Measurements from ENCODE around the gene CPNE7. TPM values are rescaled to one million over a fixed set of nuclear protein-coding genes. Genes with fewer than 3 reads are reported as not detected.

Gene CPNE7
- total and polyA plus RNA-seq, 7 donors = 0.41 to 3.3 (median 0.71) TPM; not detected in 4

DNA sequence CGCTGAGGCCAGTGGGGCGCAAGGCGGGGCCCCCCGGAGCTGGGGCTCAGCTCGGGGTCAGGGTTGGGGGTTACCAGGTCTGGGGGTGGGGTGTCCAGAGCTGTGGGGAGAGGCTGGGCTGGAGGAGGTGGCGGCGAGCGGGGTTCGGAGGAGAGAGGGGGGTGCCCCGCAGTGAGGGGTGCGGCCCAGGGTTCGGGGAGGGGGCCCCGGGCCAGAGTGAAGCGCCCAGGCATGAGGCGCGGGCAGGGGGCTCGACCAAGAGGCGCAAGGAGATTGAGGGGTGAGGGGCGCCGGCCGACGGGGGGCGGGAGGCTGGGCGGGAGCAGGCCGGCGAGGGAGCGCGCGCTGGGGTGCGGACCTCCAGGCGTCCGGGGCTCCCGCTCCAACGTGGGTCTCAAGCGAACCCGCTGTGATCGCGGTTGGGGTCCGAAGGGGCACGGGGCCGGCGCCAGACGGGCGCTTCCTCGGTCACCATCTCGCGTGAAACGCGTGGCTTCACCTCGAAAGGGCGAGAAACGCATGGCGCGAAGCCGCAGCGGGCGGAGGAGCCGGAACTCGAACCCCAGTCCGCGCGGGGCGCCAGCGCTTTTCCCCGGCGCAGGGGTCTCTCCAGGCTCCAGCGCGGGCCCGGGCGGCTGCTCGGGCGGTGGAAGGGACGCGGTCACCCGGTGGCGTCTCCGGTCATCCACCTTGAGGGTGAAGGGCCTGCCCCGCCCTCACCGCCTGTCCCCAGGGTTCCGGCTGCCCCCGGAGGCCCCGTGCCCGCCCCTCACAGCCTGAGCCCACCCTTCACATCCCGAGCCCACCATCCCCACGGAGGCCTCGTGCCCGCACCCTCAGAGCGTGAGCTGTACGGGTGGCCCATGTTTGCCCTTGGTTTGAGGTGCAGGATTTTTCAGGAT lies 846 bp downstream of the CPNE7 start:
- TF ChIP-seq EP300 (IDR thresholded peaks at IDR 0.05) = no peak
- no peak for TF ChIP-seq POLR2AphosphoS5 (IDR thresholded peaks at IDR 0.05)
- TF ChIP-seq POLR2A (IDR thresholded peaks at IDR 0.05) = no peak
- TF ChIP-seq, protein P1, sequence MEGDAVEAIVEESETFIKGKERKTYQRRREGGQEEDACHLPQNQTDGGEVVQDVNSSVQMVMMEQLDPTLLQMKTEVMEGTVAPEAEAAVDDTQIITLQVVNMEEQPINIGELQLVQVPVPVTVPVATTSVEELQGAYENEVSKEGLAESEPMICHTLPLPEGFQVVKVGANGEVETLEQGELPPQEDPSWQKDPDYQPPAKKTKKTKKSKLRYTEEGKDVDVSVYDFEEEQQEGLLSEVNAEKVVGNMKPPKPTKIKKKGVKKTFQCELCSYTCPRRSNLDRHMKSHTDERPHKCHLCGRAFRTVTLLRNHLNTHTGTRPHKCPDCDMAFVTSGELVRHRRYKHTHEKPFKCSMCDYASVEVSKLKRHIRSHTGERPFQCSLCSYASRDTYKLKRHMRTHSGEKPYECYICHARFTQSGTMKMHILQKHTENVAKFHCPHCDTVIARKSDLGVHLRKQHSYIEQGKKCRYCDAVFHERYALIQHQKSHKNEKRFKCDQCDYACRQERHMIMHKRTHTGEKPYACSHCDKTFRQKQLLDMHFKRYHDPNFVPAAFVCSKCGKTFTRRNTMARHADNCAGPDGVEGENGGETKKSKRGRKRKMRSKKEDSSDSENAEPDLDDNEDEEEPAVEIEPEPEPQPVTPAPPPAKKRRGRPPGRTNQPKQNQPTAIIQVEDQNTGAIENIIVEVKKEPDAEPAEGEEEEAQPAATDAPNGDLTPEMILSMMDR (IDR thresholded peaks at IDR 0.05) = no peak
- 34 to 54% methylated on average over 89 of the region's 89 CpGs for WGBS, 2 donors
- peak overlapping the region in 1 of 4 donors; percentile 7 for H3K4me3 ChIP-seq
- no peak for DNase-seq
- peaks cover 30 to 61% (median 45%) of the 10 kb centered on the region in 3 donors for H3K27me3 ChIP-seq
- no peaks in the 10 kb centered on the region for H3K9me3 ChIP-seq
- H3K27ac ChIP-seq = no peak overlapping the region
- intact Hi-C loops (cut with DNase I) = no loop called here
- H3K4me1 ChIP-seq = peaks cover 5 to 26% (median 20%) of the 10 kb centered on the region in 4 donors
- H3K36me3 ChIP-seq = no peaks in the 10 kb centered on the region

GRCh38 chr16:89577055-89577759 lies 1.6 kb downstream of the CPNE7 start:
- Histone ChIP-seq H3K9me3 (no peaks in the 10 kb centered on the region), H3K27me3 (peaks cover 30 to 54% (median 45%) of the 10 kb centered on the region in 3 donors), H3K27ac (no peak overlapping the region), H3K4me1 (peaks cover 5 to 26% (median 20%) of the 10 kb centered on the region in 4 donors), H3K36me3 (no peaks in the 10 kb centered on the region), H3K4me3 (no peak overlapping the region)
- intact Hi-C loops (cut with DNase I) = no loop called here
- DNase-seq = no peak
- WGBS, 2 donors = 88 to 93% methylated on average over 25 of the region's 25 CpGs
- TF ChIP-seq, protein P1 (IDR thresholded peaks at IDR 0.05) = no peak
- TF ChIP-seq POLR2AphosphoS5 (IDR thresholded peaks at IDR 0.05) (no peak), POLR2A (IDR thresholded peaks at IDR 0.05) (no peak), EP300 (IDR thresholded peaks at IDR 0.05) (no peak)

DNA sequence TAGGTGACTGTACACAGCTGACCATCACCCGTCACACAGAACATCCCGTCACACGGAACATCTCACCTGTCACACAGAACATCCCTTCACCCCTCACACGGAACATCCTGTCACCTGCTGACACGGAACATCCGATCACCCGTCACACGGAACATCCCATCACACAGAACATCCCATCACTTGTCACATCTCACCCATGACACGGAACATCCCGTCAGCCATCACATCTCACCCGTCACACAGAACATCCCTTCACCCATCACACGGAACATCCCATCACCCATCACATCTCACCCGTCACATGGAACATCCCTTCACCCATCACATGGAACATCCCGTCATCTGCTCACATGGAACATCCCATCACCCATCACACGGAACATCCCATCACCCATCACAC lies 3.8 kb downstream of the CPNE7 start:
- DNase-seq = no peak
- H3K36me3 ChIP-seq = no peaks in the 10 kb centered on the region
- peaks cover 24 to 33% (median 32%) of the 10 kb centered on the region in 3 donors for H3K27me3 ChIP-seq
- no peak for TF ChIP-seq POLR2A (IDR thresholded peaks at IDR 0.05)
- TF ChIP-seq, protein P1 (IDR thresholded peaks at IDR 0.05) = no peak
- no peak for TF ChIP-seq EP300 (IDR thresholded peaks at IDR 0.05)
- no peak for TF ChIP-seq POLR2AphosphoS5 (IDR thresholded peaks at IDR 0.05)
- 91 to 94% methylated on average over 15 of the region's 15 CpGs for WGBS, 2 donors
- H3K27ac ChIP-seq = no peak overlapping the region
- intact Hi-C loops (cut with DNase I) = no loop called here
- no peaks in the 10 kb centered on the region for H3K9me3 ChIP-seq
- peaks cover 5 to 23% (median 19%) of the 10 kb centered on the region in 4 donors for H3K4me1 ChIP-seq
- no peak overlapping the region for H3K4me3 ChIP-seq

DNA sequence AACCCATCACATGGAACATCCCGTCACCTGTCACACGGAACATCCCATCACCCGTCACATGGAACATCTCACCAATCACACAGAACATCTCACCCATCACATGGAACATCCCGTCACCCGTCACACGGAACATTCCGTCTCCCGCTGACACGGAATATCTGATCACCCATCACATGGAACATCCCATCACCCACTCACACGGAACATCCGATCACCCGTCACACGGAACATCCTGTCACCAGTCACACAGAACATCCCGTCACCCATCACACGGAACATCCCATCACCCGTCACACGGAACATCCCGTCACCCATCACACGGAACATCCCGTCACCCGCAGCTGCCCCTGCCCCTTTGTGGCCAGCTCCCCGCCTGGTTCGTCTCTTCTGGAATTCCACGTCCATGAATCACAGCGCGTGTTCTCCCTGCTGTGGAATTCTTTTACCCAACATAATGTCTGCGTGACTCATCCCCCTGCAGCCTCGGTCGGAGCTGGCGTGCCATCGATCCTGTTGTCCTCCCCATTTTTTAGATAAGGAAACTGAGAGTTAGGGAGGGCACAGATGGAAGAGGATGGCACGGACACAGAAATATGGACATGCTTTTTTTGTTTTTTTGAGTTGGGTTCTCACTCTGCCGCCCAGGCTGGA lies 5.6 kb downstream of the CPNE7 start:
- Histone ChIP-seq H3K27me3 (peaks cover 7 to 16% (median 16%) of the 10 kb centered on the region in 3 donors), H3K27ac (no peak overlapping the region), H3K4me3 (no peak overlapping the region), H3K36me3 (no peaks in the 10 kb centered on the region), H3K4me1 (peaks cover 0 to 4% (median 2%) of the 10 kb centered on the region in 4 donors), H3K9me3 (no peaks in the 10 kb centered on the region)
- intact Hi-C loops (cut with DNase I) = no loop called here
- 92 to 93% methylated on average over 33 of the region's 33 CpGs for WGBS, 2 donors
- DNase-seq = no peak
- TF ChIP-seq POLR2AphosphoS5 (IDR thresholded peaks at IDR 0.05) = peak in 1 of 4 donors; percentile 41
- TF ChIP-seq EP300 (IDR thresholded peaks at IDR 0.05) = no peak
